Muscle of leg (tissue), 11 donors: ENCODE measurements around the gene IARS2. TPM values are rescaled to one million over a fixed set of nuclear protein-coding genes. Genes with fewer than 3 reads are reported as not detected.
"Not testable (repeated sequence)": the region's sequence is repeated elsewhere in the genome, so short reads cannot be mapped to it uniquely, and the experiment has no call there.

Experiments
- DNase-seq: peaks from one replicate; pipeline ENCODE4 v3.0.0; 2013
- H3K27ac ChIP-seq: one replicate; pipeline ENCODE4 v1.5.1; 2013; ENCODE audit warnings: mild to moderate bottlenecking, low read length, control low read depth
- H3K27me3 ChIP-seq: one replicate; pipeline ENCODE4 v1.6.1; 2013; ENCODE audit warnings: low read length; ENCODE audit not compliant: control insufficient read depth, insufficient read depth
- H3K36me3 ChIP-seq: one replicate; pipeline ENCODE4 v1.6.1; 2013; ENCODE audit warnings: low read length; ENCODE audit not compliant: control insufficient read depth, insufficient read depth
- H3K4me1 ChIP-seq: one replicate; pipeline ENCODE4 v1.6.1; 2013; ENCODE audit warnings: low read length; ENCODE audit not compliant: control insufficient read depth, insufficient read depth
- H3K4me3 ChIP-seq: one replicate; pipeline ENCODE4 v1.5.1; 2013; ENCODE audit warnings: low read length, control low read depth
- H3K9me3 ChIP-seq: replicated peaks from 2 replicates; pipeline ENCODE4 v1.6.1; 2013; ENCODE audit warnings: low read depth, low read length; ENCODE audit not compliant: control insufficient read depth
- WGBS: methylation state at CpG from one replicate; pipeline ENCODE4 v1.1.5; 2013; ENCODE audit warnings: missing lambda C conversion rate; ENCODE audit not compliant: insufficient coverage; 5-methylcytosine and 5-hydroxymethylcytosine counted together
- polyA plus RNA-seq, 8 donors: library from polyadenylated mRNA; unstranded; fragments of 120-200 nt; gene quantifications; one replicate each; pipeline versions ENCODE4 v1.2.1 to v1.2.3, GENCODE V29; 2013; ENCODE audit warnings: inconsistent platforms in 1 of 8, low replicate concordance in 1 of 8; ENCODE audit not compliant: insufficient read length in 8 of 8, insufficient read depth in 1 of 8
- total RNA-seq: library from RNA; stranded (reverse); fragments of 120-200 nt; gene quantifications from one replicate; pipeline ENCODE4 v1.2.4, GENCODE V29; 2013

The IARS2 gene
- total and polyA plus RNA-seq, 9 donors: 45.3 to 53.0 (median 49.3) TPM

DNA sequence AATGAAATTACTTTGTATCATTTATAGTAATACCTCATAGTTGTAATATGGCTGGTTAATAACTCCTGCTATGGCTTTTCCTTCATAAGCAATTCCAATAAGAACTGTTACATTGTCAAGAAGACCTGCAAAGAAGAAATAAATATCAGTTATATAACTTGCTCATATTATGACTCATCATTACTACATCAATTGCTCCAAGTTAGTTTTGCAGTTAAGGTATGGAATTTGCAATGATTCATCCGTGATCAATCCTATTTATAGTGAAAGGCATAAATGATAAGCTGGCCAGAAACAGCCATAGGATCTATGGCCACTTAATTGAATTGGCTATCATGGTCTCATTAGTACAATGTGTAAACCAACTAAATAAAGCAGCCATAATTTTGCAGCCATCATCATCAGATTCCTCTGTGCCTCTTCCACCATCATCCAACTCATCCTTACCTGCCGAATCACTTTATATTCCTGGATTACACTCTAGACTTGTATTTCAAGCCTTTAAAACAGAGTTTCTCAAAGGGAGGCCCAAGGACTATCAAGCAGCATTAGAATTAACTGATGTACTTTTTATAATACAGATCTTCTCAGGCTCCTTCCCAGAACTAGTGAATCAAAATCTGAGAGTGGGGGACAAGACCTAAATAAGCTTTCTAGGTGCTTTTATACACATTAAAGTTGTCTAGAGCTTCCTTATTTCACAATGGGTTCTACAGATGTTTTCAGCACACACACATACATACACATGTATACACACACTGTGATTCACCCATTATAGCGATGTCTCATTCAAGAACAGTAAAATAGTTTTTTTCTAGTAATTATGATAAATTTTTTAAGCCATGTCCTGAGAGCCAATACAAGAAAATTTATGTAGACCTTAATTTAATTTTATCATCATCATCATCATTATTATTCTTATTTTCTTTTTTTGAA lies 26.4 kb upstream of the IARS2 start:
- WGBS: no CpG with 5 or more reads among the region's 3 CpGs
- no peak overlapping the region for H3K4me3 ChIP-seq
- no peaks in the 10 kb centered on the region for H3K9me3 ChIP-seq
- DNase-seq: no peak
- no peaks in the 10 kb centered on the region for H3K4me1 ChIP-seq
- no peaks in the 10 kb centered on the region for H3K27me3 ChIP-seq
- H3K27ac ChIP-seq: no peak overlapping the region
- peaks cover 19% of the 10 kb centered on the region for H3K36me3 ChIP-seq

DNA sequence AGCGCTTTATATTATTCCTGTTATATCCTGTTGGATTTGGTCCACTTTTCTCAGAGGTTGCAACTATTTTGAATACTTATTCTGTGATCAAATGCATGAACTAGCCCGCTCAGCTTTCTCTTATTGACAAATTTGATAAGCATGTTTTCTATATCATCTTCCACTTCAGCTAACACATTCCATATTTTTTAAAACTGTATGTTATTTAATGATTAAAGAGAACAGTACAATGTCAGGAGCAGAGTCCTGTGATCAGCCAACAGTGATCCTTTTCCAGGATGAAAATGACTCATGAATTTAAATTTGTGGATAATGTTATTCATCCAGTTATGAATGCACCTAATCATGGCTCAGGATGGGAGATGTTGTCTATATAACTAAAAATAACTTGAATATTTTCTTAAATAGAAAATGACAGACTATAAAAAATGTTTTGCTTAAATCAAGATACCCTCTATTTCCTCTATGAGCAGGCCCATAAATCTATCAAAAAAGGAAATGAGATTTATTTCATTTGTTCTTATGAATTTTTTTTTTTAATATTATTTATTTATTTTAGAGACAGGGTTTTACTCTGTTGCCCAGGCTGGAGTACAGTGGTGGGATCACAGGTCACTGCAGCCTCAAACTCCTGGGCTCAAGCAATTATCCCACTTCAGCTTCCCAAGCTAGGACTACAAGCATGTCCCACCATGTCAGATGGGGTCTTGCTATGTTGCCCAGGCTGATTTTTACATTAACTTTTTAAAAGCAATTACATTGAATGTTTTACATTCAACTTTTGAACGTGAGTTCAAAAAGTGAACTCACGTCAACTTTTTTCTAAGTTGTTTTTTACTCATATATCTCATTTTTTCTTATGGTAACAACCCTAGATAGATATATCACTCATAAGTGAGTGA lies 16.8 kb upstream of the IARS2 start:
- no CpG with 5 or more reads among the region's 4 CpGs for WGBS
- no peaks in the 10 kb centered on the region for H3K9me3 ChIP-seq
- H3K4me3 ChIP-seq: no peak overlapping the region
- no peaks in the 10 kb centered on the region for H3K4me1 ChIP-seq
- H3K36me3 ChIP-seq: peaks cover 11% of the 10 kb centered on the region
- DNase-seq: no peak
- no peaks in the 10 kb centered on the region for H3K27me3 ChIP-seq
- H3K27ac ChIP-seq: no peak overlapping the region

DNA sequence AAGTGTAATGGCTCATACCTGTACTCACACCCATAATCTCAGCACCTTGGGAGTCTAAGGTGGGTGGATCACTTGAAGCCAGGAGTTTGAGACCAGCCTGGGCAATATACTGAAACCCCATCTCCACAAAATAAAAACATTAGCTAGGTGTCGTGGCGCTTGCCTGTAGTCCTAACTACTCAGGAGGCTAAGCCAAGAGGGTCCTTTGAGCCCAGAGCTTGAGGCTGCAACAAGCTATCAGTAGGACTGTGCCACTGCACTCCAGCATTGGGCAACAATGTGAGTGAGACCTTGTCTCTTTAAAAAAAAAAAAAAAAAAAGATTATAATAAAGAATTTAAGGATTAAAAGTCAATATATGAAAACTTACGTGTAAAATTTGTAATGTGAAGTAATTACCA lies 16.0 kb upstream of the IARS2 start:
- H3K27ac ChIP-seq: no peak overlapping the region
- DNase-seq: no peak
- H3K4me3 ChIP-seq: no peak overlapping the region
- 100% methylated on average over 2 of the region's 3 CpGs for WGBS
- H3K27me3 ChIP-seq: no peaks in the 10 kb centered on the region
- no peaks in the 10 kb centered on the region for H3K9me3 ChIP-seq
- peaks cover 4% of the 10 kb centered on the region for H3K36me3 ChIP-seq
- no peaks in the 10 kb centered on the region for H3K4me1 ChIP-seq

DNA sequence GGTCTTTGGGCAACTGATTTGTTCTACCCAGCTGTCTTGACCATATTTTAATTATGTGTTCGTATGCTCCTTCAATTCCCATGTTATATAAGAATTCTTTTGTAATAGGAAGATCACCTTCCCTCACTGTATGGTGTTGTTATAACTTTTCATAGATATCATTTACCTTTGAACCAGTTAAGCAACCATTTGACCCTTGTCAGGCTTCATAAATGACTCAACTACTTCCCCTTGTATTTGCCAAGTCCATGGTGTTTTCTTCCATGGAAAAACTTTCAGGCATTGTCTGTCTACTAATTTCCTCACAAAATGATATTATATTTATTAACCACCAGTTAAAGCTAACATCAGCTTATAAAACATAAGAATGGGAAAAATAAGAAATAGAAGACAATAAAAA lies 9.5 kb upstream of the IARS2 start:
- Histone ChIP-seq H3K27ac (no peak overlapping the region), H3K9me3 (no peaks in the 10 kb centered on the region), H3K4me1 (peaks cover 2% of the 10 kb centered on the region), H3K4me3 (no peak overlapping the region), H3K36me3 (no peaks in the 10 kb centered on the region), H3K27me3 (no peaks in the 10 kb centered on the region)
- WGBS: no CpG with 5 or more reads among the region's 1 CpG
- no peak for DNase-seq

DNA sequence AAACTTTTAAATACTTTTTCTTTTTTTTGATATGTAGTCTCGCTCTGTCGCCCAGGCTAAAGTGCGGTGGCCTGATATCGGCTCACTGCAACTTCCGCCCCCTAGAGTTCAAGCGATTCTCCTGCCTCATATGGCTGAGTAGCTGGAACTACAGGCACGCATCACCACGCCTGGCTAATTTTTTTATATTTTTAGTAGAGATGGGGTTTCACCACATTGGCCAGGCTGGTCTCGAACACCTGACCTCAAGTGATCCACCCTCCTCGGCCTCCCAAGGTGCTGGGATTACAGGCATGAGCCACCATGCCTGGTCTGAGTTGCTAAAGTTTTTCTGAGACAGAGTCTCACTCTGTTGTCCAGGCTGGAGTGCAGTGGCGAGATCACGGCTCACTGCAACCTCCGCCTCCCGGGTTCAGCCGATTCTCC lies 7.7 kb upstream of the IARS2 start:
- WGBS: 89% methylated on average over 13 of the region's 15 CpGs

DNA sequence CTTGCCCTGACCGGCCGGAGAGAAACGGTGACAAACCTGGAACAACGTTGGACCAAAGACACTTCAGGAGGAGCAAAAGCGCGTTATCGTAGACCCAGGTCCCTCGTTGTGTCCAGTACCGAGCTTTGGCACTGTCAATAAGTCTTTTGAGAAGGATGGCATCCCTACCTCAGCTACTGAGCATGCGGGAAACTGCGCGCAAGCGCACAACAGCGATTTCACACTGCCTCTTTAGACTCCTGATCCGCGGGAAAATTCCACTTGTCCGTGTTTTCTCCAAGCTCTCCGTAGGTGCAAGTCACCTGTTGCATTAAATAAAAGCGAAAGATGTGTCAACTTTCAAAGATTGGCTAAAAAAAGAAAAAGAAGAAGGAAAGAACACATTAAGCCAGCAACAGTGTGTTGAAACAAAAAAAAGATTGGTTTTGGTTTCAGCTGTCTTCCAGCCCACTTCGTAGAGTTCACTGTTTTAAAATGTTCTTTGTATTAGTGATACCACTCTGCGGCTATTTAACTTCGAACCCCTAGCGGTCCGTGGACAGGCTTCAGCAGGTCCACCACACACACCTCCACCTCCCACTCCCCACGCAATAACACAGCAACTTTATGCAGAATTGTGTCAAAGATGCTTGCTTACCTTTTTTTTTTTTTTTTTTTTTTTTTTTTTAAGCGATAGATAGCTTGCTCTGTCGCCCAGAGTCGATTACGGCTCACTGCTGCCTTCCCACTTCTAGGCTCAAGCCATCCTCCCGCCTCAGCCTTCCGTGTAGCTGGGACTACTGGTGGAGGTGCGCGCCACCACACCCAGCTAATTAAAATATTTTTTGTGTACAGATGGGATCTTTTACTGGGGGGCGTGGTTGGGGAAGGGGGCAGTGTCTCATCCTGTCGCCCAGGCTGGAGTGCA lies 4.0 kb upstream of the IARS2 start, which contains the start of gene BPNT1:
Gene BPNT1, minus strand, starts transcription at position 139 of the 907 bp plus-strand sequence. CDS start 9,942 bp downstream, outside the sequence.
- Histone ChIP-seq H3K27me3 (no peaks in the 10 kb centered on the region), H3K36me3 (no peaks in the 10 kb centered on the region), H3K4me1 (peaks cover 12% of the 10 kb centered on the region), H3K27ac (peak within 1 kb of the TSS; percentile 32), H3K4me3 (peak within 1 kb of the TSS; percentile 46), H3K9me3 (no peaks in the 10 kb centered on the region)
- DNase-seq: peak; percentile 97
- 0% methylated on average over 19 of the region's 35 CpGs for WGBS

More for the DNA sequence above, 7.7 kb upstream of the IARS2 start:
- not testable (repeated sequence) for H3K27me3 ChIP-seq, H3K4me1 ChIP-seq, H3K36me3 ChIP-seq, H3K4me3 ChIP-seq, DNase-seq, H3K9me3 ChIP-seq, H3K27ac ChIP-seq

DNA sequence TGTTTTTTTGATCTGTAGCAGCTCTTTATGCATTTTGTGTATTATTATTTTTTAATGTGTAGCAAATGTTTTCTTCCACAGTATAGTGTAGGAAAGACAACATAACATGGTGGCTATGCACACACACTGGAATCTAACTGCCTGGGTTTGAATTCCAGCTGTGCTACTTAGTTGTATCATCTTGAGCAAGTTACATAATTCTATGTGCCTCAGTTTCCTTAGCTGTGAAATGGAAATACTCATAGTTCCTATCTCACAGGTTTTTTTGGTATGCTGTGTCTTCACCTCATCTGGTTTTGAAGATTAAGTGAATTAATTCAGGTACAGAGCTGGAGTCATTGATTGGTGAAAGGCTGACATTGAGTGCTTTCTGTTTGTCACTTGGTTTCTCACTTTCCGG lies 1.2 kb upstream of the IARS2 start:
- WGBS: no CpG with 5 or more reads among the region's 1 CpG
- H3K4me3 ChIP-seq: no peak overlapping the region

DNA sequence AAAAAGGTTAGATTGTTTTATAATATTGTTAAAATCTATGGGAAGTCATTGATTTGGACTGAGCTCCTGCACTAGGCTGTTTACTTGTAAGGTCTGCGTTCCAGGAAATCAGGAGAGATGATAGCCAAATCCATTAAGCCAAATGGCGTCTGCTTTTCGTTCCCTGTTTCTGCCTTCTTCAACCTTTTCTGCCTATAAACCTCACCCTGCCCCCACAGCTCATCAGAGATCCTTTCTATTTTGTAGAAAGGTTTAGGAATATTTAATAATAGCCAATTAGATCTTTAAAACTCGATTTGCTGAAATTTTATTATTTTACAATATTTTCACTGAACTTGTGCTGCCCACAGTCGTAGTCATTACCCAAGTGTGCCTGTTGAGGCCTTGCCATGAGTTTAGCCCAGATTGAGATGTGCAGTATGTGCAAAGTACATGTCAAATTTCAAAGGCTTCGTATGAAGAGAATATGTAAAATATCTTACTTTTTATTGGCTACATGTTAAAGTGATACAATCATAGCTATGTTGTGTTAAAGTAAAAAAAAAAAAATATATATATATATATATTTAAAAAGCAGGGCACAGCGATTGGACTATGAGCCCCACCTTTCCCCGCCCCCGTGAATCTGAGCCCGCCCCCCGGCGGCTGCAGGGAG lies 444 bp upstream of the IARS2 start:
- Histone ChIP-seq H3K27ac (no peak overlapping the region), H3K36me3 (peaks cover 9% of the 10 kb centered on the region)
- WGBS: 0% methylated on average over 1 of the region's 12 CpGs

More for the DNA sequence above, 1.2 kb upstream of the IARS2 start:
- no peak for DNase-seq
- Histone ChIP-seq H3K36me3 (peaks cover 6% of the 10 kb centered on the region), H3K4me1 (peaks cover 19% of the 10 kb centered on the region), H3K27ac (no peak overlapping the region), H3K9me3 (no peaks in the 10 kb centered on the region), H3K27me3 (no peaks in the 10 kb centered on the region)

DNA sequence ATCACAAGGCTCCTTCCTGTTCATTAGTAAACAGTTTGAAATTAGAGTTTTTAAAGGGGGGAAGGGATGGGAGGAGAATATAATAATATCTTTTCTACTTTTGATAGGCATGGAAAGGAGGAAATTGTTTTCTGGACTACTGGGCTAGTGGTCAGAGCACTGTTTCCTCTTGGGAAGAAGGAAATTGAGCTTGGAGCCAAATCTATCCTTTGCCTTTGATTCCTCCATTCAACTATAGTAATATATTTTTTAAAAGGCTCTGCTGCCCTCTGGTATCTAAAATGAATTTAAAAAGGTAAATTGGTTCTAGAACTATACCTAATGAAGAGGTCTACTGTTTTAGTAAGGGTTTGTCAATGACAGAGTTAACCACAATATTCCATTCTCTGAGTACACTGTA lies 5.9 kb downstream of the IARS2 start:
- H3K4me3 ChIP-seq: no peak overlapping the region
- H3K27me3 ChIP-seq: no peaks in the 10 kb centered on the region
- peaks cover 33% of the 10 kb centered on the region for H3K36me3 ChIP-seq
- peaks cover 7% of the 10 kb centered on the region for H3K4me1 ChIP-seq
- DNase-seq: no peak
- no peaks in the 10 kb centered on the region for H3K9me3 ChIP-seq
- no peak overlapping the region for H3K27ac ChIP-seq

More for the DNA sequence above, 444 bp upstream of the IARS2 start:
- DNase-seq: peak; percentile 11
- no peak overlapping the region for H3K4me3 ChIP-seq
- H3K4me1 ChIP-seq: peaks cover 18% of the 10 kb centered on the region
- no peaks in the 10 kb centered on the region for H3K27me3 ChIP-seq
- H3K9me3 ChIP-seq: no peaks in the 10 kb centered on the region
